Activated T-helper 1 cell treated with Interleukin-2 at 50 U/mL for 16 hours (primary cell): ENCODE measurements around the gene POLD3.

Experiments
- DNase-seq: peaks from one replicate; pipeline ENCODE4 v3.0.0-alpha.2; 2020; ENCODE audit warnings: low read depth

The POLD3 gene

GRCh38 chr11:74691755-74692154 is 99.4 kb downstream of the POLD3 start:
- no peak for DNase-seq
